Subcutaneous adipose tissue (tissue), 4 donors: ENCODE measurements around the gene USP44. TPM values are rescaled to one million over a fixed set of nuclear protein-coding genes. Genes with fewer than 3 reads are reported as not detected.

Experiments
- total RNA-seq, 4 donors: library from RNA; depleted of rRNA; stranded (reverse); fragments of >200 nt; gene quantifications; one replicate each; pipeline ENCODE4 v1.1.0, GENCODE V29; 2016
- TF ChIP-seq, protein P1 (sequence below): fragments of 450-650 bp; IDR thresholded peaks from one replicate; pipeline ENCODE4 v1.5.1; 2016; ENCODE audit warnings: low read depth, mild to moderate bottlenecking, control low read depth, antibody characterized with exemption, moderate library complexity

USP44 gene
- total RNA-seq, 4 donors from 2014 or later, result 1.3 to 4.4 (median 2.6) TPM

DNA sequence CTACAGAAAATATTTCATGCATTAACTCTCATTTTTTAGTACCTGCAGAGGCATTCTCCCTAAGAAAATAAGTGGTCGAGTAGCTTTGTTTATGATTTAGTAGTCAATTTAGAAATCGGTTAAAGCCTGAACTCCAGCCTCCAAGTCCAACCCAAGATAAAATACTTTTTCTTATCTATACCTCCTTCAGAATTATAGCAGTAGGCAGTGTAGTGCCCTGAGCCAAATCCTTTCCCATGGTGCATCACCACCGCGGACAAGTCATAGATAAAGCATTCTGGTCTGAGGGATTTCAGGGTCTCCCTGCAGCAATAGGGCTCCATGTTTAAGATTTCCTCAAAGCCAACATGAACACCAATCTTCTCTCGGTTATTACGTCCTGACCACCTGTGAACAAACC, 30.5 kb downstream of the USP44 start:
- TF ChIP-seq, protein P1, sequence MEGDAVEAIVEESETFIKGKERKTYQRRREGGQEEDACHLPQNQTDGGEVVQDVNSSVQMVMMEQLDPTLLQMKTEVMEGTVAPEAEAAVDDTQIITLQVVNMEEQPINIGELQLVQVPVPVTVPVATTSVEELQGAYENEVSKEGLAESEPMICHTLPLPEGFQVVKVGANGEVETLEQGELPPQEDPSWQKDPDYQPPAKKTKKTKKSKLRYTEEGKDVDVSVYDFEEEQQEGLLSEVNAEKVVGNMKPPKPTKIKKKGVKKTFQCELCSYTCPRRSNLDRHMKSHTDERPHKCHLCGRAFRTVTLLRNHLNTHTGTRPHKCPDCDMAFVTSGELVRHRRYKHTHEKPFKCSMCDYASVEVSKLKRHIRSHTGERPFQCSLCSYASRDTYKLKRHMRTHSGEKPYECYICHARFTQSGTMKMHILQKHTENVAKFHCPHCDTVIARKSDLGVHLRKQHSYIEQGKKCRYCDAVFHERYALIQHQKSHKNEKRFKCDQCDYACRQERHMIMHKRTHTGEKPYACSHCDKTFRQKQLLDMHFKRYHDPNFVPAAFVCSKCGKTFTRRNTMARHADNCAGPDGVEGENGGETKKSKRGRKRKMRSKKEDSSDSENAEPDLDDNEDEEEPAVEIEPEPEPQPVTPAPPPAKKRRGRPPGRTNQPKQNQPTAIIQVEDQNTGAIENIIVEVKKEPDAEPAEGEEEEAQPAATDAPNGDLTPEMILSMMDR, result no peak

DNA sequence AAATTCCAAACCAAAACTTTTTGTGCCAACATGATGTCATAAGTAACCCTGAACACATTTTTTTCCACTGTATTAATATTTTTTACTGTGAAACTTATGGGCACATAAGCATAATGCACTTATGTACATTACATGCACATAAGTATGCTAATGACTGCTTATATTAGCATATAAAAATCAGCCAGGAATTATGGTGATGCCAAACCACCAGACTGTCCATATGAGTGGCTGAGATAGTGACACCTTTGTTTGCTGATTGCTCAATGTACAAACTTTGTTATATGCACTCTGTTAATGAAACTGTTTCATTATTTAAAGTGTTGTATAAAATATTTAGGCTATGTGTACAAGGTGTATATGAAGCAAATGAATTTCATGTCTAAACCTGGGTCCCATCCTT, 32.3 kb downstream of the USP44 start:
- TF ChIP-seq, protein P1, result no peak

DNA sequence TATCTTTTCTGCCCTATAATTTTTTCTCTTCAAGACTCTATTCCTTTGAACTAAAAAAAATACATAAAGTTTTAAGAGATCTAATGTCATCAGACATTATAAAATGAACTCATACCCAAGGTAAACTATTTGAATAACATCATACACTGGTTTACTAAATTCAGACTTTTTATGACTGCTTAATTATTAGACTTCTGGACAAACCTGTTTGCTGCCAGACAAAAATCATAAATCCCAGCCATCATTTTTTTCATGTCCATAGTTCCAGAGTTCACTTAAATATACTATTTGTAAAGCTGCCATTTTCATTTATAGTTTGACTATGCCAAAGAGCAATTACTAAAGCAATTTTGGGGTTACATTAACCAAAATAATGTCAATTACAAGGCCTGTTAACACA, 34.0 kb downstream of the USP44 start:
- TF ChIP-seq, protein P1, result no peak

DNA sequence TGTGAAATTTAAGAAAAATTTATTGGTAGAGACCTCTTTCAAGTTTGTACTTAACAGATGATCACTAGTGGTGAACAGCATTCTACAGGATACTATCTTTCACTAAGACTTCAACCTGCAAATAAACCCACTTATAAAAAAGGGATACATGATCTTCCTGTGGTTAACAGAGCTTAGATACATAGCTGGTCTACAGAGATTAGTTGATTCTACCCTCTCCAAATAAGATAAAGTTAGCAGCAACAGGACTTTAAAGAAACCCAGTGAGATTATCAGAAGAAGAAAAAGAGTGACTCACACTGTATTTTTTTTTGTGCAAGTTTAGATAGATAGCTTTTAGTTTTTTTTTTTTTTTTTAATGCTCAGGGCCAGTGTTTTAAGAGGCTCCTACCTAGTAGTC, 34.5 kb downstream of the USP44 start:
- TF ChIP-seq, protein P1, result no peak

DNA sequence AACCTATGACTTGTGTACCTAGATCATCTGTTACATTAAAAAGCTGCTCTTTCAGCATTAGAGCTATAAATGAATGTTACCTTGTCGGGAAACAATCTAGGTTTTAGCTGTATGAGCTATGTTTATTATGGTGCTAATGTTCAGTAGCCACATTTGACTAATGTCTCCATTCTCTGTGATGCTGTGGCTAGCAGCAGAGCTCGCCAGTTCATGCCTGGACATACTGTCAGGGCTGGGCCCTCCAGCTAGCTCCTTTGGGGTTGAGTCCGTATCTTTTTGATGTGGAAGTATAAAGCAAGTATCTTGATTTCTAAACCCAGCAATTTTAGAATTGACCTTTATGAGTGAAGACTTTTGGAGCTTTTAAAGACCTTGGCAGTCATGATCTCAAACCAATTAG, 36.1 kb downstream of the USP44 start:
- TF ChIP-seq, protein P1, result no peak

DNA sequence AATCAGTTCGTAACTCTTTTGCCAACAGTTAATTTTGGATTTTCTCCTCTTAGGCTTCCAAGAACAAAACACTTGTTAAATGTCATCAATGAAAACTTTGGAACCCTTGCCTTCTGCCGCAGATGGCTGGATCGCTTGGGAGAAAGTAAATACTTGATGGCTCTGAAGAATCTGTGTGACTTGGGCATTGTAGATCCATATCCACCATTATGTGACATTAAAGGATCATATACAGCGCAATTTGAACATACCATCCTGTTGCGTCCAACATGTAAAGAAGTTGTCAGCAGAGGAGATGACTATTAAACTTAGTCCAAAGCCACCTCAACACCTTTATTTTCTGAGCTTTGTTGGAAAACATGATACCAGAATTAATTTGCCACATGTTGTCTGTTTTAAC, 37.7 kb downstream of the USP44 start:
- TF ChIP-seq, protein P1, result no peak

DNA sequence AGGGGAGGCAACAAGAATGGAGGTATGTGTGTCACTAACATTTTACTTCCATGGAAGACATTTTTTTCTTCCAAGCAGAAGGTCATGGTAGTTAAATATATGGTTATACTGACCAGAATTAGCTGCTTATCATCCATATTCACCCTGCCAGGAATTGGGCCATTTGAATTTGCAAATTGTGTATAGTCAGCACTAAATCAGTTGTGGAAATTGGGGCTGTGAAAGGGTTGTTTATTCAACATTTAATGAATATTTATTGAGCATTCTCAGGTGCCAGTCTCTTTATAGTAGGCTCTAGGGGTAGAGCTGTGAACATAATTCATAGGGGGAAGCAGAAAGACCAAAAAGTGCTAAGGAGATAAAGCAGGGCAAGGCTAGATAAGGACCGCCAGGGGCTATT, 39.3 kb downstream of the USP44 start:
- TF ChIP-seq, protein P1, result no peak
